SKM-1 (cell line): ENCODE data around the gene DTD2.
"Not testable (repeated sequence)": the region's sequence is repeated elsewhere in the genome, so short reads cannot be mapped to it uniquely, and the experiment has no call there.

Experiments used
- DNase-seq: peaks from one replicate; lab custom pipeline; 2025; ENCODE audit not compliant: unreplicated experiment; lab: John Stamatoyannopoulos, UW

DTD2 gene

DNA sequence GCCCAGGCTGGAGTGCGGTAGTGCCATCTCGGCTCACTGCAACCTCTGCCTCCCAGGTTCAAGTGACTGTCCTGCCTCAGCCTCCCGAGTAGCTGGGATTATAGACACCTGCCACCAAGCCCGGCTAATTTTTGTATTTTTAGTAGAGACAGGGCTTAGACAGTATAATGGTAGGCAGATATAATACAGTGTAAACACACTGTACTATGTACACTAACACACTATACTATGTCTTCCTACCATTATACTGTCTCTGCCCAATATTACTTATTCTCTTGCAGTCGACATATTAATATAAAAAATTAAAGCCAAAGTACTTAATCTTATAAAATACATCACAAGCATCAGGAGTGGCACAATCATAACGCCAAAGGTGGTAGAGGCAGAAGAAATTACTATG lies 15.0 kb downstream of the DTD2 start:
- DNase-seq = no peak

DNA sequence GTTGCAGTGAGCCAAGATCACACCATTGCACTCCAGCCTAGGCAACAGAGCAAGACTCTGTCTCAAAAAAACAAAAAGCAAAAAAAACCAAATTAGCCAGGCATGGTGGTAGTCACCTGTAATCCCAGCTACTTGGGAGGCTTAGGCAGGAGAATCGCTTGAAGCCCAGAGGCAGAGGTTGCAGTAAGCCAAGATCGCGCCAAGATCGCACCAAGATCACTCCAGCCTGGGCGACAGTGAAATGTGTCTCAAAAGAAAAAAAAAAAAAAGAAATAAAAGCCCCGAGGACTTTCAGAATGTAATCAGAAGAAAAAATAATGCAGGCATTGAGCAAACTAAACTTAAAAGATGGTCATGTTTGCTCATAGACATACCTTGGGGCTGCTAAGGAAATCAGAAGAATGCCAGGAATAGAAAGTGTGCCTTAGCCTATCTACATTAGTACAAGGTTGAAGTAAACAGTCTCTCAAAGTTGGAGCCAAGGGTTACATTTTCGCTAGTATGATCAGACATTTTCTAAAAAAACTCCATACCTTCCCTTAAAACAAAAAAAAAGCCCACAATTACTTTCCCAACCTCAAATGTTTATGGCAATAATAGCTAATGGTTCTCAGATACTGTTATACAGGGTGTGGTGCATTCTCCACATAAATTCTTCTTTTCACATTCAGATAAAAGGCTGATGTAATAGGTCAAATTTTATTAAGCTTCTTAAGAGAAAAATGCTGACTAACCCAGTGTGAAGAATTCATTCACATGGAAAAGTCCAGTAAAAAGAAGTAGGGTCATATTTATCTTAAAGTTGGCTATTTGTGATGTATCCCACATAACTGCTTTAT lies 15.8 kb downstream of the DTD2 start:
- DNase-seq = no peak

DNA sequence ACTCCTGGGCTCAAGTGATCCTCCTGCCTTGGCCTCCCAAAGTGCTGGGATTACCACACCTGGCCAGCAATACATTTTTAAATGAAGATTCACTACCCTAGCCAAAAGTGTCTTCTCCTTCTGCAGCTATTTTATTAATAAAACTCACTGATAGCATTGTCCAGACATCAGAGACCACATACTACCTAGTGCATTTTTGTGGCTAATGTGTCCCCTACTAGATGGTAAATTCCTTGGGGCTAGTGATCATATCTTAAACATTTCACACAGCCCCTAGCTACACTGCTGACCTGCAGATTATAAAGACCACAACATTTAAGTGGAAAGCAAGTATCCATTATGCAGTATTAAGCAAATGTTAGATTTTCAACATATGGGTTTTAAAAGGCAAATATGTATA lies 17.0 kb downstream of the DTD2 start:
- DNase-seq = no peak

DNA sequence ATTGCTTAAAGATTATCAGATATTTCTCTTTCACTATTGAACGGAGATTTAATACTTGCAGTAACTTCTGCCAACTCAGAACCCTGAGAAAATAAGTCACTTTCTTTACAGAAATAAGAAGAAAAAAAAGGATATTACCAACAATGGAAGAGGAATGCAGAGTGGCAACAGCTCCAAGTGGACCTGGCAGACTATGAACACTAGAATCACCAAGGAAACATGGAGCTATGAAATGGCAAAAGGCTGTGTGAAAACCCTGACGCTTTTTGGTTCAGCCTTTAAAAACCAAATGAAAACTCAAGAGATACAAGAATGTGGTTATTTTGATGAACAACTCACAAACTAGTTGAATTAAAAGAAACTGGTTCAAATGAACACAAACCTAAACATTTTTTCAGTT lies 17.7 kb downstream of the DTD2 start:
- no peak for DNase-seq

DNA sequence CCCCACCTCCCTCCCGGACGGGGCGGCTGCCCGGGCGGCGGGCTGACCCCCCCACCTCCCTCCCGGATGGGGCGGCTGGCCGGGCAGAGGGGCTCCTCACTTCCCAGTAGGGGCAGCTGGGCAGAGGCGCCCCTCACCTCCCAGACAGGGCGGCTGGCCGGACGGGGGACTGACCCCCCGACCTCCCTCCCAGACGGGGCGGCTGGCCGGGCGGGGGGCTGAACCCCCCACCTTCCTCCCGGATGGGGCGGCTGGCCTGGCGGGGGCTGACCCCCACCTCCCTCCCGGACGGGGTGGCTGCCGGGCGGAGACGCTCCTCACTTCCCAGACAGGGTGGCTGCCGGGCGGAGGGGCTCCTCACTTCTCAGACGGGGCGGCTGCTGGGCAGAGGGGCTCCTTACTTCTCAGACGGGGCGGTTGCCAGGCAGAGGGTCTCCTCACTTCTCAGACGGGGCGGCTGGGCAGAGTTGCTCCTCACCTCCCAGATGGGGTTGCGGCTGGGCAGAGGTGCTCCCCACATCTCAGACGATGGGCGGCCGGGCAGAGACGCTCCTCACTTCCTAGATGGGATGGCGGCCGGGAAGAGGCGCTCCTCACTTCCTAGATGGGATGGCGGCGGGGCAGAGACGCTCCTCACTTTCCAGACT lies 20.1 kb downstream of the DTD2 start:
- not testable (repeated sequence) for DNase-seq

DNA sequence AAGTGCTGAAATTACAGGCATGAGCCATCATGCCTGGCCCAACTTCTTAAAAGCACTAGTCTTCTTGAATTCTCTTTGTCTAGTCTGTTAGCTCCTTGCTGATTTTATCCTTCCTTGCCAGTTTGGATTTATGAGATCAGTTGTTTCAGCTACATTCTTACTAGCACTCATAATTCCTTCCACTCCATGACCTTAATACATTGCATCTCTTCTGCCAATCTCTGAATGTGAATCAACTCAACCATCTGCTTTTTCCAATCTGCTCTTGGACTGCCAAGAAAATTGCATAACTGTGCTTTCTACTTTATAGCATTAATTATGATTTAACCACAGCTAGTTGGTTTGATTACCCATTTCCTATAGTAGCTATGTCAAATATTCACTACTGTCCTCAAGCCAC lies 22.0 kb downstream of the DTD2 start:
- DNase-seq = no peak

DNA sequence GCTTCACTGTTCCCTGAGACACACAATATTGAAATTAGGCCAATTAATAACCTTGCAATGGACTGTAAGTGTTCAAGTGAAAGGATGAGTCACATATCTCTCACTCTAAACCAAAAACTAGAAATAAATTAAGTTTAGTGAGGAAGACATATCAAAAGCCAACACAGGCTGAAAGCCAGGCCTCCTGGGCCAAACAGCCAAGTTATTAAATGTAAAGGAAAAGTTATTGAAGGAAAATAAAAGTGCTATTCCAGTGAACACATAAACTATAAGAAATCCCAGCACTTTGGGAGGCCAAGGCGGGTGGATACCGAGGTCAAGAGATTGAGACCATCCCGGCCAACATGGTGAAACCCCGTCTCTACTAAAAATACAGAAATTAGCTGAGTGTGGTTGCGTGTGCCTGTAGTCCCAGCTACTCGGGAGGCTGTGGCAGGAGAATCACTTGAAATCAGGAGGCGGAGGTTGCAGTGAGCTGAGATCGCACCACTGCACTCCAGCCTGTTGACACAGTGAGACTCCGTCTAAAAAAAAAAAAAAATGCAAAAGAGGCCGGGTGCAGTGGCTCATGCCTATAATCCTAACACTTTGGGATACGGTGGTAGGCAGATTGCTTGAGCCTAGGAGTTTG lies 26.6 kb downstream of the DTD2 start:
- no peak for DNase-seq

DNA sequence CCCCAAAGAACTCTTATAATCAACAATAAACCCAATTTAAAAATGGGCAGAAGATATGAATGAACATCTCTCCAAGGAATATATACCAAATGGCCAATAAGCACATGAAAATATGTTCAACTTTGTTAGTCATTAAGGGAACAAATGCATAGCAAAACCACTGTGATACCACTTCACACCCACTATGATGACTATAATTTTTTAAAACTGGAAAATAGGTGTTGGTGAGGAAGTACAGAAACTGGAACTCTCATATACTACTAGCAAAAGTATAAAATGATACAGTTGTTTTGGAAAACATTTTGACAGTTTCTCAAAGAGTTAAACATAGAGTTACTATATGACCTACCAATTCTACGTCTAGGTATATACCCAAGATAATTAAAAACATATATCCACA lies 27.5 kb downstream of the DTD2 start:
- DNase-seq = no peak

DNA sequence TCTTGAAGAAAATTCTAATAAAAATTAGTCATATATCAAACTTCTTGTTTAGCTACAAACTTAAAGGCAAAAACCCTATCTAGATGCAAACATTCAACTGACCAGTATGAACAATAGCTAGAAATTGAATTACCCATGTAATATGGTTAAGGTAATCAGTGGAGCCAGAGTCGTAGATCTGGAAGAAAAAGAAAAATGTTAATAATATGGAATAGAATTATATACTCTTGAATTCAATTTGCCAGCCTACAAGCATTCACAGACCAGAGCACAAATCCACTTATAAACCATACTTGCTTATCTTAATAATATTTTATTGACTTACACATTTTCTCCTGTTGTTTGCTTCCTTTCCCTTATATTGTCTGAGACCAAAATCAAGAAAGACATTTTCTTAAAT lies 29.3 kb downstream of the DTD2 start:
- DNase-seq = no peak

DNA sequence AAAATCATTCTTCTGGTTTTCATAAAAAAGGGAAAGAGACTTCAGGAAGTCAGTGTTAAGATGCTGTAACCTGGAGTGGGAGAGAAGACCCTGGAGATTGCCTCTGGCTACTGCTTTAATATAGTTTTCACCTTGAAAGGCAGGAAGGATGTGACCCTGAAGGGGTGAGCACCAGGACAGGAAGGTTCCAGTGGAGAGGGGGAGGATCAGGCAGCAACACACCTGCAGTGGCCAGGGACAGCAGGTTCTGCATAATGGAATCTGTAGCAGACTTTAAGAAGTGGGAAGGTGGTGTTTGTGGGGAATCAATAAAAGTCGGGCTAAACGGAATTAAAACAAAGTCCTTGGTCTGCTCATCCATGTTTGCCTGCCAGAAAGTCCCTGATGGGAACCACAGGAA lies 30.6 kb downstream of the DTD2 start:
- DNase-seq = no peak

DNA sequence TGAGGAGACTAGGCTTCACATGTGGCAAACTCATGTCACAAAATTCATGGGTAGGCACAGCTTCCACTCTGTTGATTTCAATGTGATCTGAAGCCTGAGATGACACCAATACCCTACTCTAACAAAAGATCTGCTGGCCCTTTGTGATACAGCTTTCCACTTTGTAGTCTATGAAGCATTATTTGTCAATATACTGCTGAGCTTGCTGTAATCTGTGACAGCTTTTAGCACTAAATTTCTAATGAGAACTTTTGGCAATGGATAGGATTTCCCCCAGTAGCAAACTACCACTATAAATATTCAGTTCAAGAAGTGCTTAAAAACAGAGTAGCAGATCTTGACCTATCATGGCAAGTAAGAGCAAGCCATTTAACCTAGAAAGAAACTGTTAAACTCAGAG lies 31.4 kb downstream of the DTD2 start:
- no peak for DNase-seq

DNA sequence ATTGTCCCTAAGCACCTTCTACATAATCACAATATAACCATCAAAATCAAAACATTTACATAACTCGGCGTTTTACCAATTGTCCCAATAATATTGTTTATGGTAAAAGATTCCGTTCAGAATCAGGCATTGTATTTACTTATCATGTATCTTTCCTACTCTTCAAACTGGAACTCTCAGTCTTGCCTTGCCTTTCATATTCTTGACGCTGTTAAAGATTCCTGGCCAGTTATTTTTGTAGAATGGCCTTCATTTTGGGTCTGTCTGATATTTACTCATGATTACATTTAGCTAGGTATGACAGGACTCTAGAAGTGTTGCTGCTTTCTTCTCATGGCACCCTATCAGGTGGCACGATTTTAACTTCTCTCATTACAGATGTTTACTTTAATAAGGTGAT lies 36.1 kb downstream of the DTD2 start:
- no peak for DNase-seq

DNA sequence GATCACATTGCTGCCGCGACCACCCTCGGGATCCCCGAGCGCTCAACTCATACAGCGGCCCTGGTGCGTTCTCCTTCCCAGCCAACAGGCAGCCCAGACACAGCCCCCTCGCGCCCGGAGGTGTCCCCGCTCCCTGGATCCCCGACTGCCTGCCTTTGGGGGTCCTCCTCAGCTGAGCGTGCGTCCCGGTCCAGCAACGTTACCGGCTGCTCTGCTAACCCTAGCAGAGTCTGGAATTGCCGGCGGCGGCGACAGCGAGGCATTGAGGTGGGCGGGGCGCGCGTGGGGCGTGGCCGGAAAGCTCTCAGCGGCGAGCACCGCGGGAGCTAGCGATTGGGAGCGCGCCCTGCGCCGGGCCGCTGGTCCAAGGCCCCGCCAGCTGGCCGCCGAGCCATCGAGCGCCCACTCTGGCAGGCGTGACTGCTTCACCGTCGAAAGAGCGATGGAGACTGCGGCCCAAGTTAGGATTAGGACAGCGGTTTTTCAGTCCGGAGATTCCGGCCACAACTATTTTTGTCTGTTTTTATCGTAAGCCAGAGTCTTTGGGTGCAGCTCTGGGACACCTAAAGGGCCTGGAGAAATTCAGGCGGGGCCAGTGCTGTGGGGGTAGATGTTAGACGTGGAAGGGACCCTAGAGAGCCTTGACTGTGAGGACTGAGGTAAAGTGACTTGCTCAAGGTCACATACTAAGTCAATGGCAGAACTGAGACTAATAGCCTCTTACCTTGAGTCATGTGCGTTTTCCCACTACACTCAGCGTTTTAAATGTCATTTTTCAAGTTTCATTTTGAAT lies 36.8 kb downstream of the DTD2 start, which contains the start of gene HEATR5A:
Gene HEATR5A (minus strand): TSS at position 232 of the 793 bp plus-strand sequence. CDS start 17,575 bp downstream, outside the sequence.
- peak; percentile 41 for DNase-seq

DNA sequence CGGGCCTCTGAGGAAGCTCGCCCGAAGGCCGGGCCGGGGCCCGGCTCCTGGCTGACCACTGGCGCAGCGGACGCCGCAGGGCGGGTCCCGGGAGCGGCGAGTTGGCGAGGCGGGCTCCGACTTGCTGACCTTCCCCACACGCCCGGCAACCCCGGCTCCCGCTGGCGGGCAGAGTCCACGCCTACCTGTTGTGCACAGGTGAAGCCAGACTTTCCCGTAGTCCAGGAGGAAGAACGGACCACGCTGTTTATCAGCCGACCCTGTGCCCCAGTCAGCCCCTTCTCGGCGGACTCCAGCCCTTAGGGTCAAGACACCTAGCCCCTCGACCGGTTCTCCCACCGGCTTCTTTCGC lies 37.4 kb downstream of the DTD2 start:
- no peak for DNase-seq

DNA sequence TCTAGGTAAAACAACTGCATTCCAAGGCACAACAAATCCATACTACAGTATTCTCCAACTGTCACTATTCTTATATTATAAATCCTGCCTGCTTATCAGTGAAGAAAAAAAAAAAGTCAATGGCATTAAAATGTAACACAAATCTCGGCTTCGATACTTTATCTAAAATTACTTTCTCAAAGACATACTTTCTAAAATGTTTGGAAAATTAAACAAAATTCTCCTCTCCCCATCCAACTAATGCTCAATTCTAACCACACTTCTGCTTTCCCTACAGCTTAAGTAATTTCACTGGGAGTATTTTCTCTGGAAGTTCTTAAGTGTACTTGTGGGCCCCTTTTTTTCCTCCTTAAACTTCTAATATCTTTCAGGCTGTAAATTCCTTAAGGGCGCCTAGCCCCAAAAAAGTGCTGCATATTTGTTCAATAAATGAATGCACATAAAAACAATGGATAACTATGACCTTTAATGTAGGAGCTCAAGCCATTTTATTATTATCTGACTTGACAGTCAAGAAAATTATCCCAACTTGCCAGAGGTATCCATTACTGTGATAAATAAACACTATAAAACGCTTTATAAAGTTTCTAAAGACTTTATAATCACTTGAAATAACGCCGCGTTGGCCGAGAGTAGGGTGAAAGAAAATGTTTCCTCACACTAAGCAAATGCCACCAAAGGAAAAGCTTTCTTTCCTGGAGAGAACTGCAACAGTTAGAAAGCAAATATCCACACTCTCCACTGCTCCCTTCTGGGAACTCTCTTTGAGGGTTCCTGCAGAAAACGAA lies 37.9 kb downstream of the DTD2 start:
- no peak for DNase-seq

DNA sequence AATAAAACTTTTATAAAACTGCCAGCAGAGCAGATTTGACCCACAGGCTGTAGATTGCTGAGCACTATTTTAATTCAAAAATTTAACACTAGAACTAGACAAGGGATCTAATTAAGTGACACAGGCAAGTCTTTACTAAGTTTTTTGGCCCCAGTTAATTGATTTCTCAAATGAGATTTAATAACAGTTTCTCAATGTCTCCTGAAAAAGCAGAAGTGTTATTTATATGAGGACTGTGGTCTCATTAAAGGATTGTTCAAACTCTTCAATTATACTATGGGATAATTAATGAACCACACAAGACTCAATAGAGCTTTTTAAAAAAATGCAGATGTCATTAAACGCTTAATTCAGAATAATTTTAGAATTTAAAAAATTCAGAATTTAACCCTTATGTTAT lies 38.9 kb downstream of the DTD2 start:
- DNase-seq = no peak

DNA sequence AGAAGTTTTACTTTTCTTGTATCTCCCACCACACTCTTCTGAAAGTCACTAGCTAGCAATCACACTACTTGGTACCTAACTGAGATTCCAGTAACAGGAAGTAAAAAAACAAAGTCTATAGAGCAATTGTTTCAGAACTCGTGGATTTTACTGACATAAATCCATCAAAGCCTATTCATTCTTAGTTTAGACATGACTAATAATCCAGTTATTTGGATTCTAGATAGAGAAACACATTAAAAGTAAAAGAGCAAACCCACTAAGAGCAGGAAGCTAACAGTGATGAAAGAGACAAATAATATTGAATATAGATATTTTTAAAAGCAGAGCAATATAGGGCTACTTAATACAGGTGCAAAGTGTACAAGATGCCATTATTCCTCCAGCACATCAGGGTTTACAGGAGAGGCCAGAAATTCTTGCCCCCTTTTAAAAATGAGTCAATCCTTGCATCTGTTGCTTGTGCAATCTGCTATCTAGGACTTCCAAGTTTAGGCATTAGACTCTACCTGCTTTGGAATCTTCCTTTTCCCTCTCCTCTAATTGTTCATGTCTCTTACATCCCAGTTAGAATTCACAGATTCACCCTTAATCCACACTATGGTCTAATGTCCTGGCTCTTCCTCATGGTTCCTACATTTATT lies 43.0 kb downstream of the DTD2 start:
- DNase-seq = no peak

DNA sequence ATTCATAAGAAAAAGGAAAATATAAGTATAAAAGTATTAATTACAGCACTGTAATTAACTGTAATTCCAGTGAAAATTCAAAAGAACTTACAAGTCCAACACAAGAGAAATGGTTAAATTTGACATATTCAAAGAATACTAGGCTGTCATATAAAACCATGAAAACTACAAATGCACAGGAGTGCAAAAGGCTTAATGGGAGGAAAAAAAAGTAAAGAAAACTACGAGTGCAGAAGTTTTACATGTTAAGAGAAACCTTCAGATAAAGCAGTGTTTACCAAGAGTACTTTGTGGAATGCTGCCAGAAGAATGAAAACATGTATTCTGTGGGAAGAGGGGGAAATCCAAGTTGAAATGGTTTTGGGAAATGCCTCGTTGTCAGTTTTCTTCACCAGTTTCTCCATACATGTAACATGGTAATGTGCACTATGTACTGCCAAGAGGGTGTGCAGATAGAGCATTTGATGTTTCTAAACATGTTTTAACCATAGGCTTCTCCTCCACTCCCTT lies 46.0 kb downstream of the DTD2 start:
- DNase-seq = no peak

DNA sequence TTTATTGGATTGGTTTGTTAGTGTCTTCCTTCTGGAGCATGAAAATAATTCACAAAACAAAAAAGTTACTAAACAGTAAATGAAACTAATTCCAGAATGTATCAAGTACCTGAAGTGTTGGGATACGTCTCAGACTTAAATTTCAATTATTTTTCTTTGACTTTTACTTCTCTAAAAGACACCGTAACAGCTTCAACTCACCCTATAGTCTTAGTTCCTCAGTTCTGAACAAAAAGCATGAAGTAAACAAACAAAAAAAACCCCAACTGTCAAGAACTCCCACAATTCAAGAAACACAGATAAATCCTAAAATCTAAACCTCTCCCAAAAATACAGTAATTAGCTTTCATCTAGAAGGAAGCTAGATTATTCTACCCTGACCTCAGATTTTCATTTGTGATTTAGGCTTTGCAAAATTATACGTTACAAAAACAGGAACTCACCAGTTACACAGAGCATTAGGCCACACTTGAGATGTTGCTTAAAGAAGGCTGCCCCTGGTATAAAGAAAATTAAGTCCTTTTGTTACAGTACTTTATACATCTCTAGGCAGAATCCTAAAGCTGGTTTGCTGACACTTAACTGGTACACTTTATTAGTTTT lies 47.2 kb downstream of the DTD2 start:
- peak; percentile 22 for DNase-seq

DNA sequence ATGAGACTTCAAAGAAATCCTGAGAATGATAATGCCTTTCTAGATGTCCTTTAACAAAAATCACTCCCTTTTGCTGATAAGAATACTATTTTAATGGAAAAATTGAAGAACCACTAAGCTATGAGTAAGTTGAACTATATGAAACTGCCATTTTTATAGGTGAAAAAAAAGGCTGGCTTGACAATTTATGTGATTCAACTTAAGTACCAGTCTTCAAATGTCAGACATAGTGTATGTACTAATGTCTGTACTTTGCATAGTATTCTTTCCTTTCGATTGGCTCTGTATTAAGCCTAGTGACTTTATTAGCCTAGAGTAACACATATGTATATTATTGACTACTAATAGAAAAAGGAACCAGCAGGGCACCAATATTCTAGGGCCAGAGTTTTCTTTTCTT lies 48.9 kb downstream of the DTD2 start:
- DNase-seq = no peak
